Measurements from ENCODE around the gene CSNK1E.

DNA sequence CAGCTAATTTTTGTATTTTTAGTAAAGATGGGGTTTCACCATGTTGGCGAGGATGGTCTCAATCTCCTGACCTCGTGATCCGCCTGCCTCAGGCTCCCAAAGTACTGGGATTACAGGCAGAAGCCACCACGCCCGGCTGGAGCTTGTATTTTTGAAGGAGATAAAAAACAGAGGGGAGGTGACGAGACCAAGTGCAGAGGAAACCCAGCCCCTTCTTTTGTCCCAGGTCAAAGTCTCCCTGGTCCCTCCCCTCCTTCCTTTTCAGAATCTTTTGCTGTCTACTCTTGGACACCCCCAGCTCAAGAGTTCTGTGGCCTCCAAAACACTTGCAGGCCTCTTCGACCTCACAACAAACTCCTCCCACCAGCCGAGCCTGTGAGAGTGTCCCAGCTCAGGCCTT, 32.2 kb downstream of the CSNK1E start:
- TF ChIP-seq POLR2A (IDR thresholded peaks at IDR 0.05) (no peak), CTCF (IDR thresholded peaks at IDR 0.05) (no peak)
